HL-60 (cell line): ENCODE results near the gene NUCB1.

Source experiments
- DNase-seq, 2 experiments: peaks; one replicate each; pipeline ENCODE4 v3.0.0-alpha.2; 2010 to 2020; ENCODE audit warnings: low read depth in 1 of 2, low spot score in 1 of 2
- H3K27ac ChIP-seq: fragments of 250-450 bp; sonication (Bioruptor Pico); replicated peaks from 2 replicates; pipeline ENCODE4 v1.5.1; 2020; ENCODE audit warnings: mild to moderate bottlenecking, moderate library complexity
- H3K27me3 ChIP-seq: fragments of 250-450 bp; sonication (Bioruptor Pico); 2 replicates; pipeline ENCODE4 v1.5.1; 2021; ENCODE audit warnings: mild to moderate bottlenecking, moderate library complexity; ENCODE audit not compliant: insufficient read depth, poor library complexity, severe bottlenecking
- H3K4me3 ChIP-seq: replicated peaks from 2 replicates; pipeline ENCODE4 v1.5.1; 2011; ENCODE audit warnings: mild to moderate bottlenecking, control low read depth, low read length; ENCODE audit not compliant: insufficient read depth
- GABPA ChIP-seq: IDR thresholded peaks from 2 replicates; pipeline ENCODE4 v1.6.1; 2012; ENCODE audit warnings: low read depth
- POLR2AphosphoS5 ChIP-seq: IDR thresholded peaks from 2 replicates; pipeline ENCODE4 v1.6.1; 2012; ENCODE audit warnings: low read depth
- SPI1 ChIP-seq: IDR thresholded peaks from 2 replicates; pipeline ENCODE4 v1.6.1; 2012; ENCODE audit warnings: low read depth, mild to moderate bottlenecking, borderline replicate concordance
- TF ChIP-seq, protein P1 (sequence below): IDR thresholded peaks from 2 replicates; pipeline ENCODE4 v1.6.1; 2012; ENCODE audit warnings: low read depth; ENCODE audit not compliant: insufficient replicate concordance
- TF ChIP-seq, protein P2 (sequence below): IDR thresholded peaks from one replicate; pipeline ENCODE4 v1.5.1; 2011; ENCODE audit warnings: low read length, control low read depth, inconsistent platforms; ENCODE audit not compliant: insufficient read depth

NUCB1 gene

DNA sequence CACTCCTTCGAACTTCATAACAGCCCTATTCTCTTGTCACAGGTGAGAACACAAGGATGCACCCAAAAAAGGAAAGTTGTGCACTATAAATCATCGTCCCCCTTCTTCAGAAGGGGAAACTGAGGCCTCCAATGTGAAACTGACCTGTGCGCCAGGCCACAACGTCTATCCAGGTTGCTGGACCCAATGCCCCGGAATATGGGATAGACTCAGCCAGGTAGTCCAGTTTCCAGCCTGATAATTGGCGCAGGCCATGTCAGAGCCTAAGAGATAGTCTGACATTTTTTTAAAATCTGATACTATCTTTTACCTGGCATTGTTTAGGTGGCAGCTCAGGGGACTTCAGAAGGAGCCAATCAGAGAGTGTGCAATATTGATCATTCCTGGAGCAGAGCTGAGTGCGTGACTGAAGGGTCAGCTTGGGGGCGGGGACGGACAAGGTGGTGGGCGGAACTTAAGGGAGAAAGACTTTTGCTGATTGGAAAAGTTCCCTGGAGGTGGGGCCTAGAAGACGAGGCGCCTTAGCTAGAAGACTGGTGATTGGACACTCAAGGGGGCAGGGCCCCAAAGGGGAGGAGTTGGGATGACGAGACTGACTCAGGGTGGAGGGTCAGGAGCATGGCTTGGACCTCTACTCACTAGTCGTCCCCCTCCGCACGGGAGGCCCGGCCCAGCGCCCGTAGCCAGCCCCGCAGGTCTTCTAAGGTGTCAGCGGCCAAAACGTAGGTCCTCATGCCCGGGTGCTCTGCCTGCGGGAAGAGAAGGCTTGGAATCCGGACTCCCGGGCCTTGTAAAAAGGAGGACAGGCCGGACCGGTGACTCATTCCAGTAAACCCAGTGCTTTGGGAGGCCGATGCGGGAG lies 40.2 kb upstream of the NUCB1 start:
- Histone ChIP-seq H3K27me3 (no peaks in the 10 kb centered on the region), H3K4me3 (no peak overlapping the region), H3K27ac (no peak overlapping the region)
- DNase-seq = no peak
- TF ChIP-seq, protein P1, sequence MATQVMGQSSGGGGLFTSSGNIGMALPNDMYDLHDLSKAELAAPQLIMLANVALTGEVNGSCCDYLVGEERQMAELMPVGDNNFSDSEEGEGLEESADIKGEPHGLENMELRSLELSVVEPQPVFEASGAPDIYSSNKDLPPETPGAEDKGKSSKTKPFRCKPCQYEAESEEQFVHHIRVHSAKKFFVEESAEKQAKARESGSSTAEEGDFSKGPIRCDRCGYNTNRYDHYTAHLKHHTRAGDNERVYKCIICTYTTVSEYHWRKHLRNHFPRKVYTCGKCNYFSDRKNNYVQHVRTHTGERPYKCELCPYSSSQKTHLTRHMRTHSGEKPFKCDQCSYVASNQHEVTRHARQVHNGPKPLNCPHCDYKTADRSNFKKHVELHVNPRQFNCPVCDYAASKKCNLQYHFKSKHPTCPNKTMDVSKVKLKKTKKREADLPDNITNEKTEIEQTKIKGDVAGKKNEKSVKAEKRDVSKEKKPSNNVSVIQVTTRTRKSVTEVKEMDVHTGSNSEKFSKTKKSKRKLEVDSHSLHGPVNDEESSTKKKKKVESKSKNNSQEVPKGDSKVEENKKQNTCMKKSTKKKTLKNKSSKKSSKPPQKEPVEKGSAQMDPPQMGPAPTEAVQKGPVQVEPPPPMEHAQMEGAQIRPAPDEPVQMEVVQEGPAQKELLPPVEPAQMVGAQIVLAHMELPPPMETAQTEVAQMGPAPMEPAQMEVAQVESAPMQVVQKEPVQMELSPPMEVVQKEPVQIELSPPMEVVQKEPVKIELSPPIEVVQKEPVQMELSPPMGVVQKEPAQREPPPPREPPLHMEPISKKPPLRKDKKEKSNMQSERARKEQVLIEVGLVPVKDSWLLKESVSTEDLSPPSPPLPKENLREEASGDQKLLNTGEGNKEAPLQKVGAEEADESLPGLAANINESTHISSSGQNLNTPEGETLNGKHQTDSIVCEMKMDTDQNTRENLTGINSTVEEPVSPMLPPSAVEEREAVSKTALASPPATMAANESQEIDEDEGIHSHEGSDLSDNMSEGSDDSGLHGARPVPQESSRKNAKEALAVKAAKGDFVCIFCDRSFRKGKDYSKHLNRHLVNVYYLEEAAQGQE = no peak
- TF ChIP-seq, protein P2, sequence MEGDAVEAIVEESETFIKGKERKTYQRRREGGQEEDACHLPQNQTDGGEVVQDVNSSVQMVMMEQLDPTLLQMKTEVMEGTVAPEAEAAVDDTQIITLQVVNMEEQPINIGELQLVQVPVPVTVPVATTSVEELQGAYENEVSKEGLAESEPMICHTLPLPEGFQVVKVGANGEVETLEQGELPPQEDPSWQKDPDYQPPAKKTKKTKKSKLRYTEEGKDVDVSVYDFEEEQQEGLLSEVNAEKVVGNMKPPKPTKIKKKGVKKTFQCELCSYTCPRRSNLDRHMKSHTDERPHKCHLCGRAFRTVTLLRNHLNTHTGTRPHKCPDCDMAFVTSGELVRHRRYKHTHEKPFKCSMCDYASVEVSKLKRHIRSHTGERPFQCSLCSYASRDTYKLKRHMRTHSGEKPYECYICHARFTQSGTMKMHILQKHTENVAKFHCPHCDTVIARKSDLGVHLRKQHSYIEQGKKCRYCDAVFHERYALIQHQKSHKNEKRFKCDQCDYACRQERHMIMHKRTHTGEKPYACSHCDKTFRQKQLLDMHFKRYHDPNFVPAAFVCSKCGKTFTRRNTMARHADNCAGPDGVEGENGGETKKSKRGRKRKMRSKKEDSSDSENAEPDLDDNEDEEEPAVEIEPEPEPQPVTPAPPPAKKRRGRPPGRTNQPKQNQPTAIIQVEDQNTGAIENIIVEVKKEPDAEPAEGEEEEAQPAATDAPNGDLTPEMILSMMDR = no peak
- TF ChIP-seq GABPA (no peak), SPI1 (no peak), POLR2AphosphoS5 (no peak)

DNA sequence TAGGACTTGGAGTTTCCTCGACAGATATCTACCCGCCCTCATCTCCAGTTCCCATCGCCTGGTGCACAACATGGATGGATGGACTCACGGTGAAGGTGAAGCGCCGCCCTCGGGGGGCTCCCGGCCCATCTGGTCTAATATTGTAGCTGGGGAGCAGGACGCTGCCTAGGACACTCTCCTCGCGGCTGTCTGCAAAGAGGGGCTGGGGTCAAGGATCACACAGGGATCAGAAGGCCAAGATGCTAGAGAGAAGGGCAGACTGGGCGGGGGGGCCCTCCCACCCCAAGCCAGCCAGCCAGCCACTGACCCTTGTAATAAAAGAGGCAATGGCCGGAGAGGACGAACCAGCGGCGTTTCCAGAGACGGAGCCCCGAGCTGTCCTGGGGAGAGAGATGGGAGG lies 38.8 kb upstream of the NUCB1 start:
- no peak overlapping the region for H3K4me3 ChIP-seq
- H3K27me3 ChIP-seq = no peaks in the 10 kb centered on the region
- no peak overlapping the region for H3K27ac ChIP-seq
- TF ChIP-seq POLR2AphosphoS5 (no peak), GABPA (no peak), SPI1 (no peak)
- TF ChIP-seq, protein P1 = no peak
- TF ChIP-seq, protein P2 = no peak
- no peak for DNase-seq

DNA sequence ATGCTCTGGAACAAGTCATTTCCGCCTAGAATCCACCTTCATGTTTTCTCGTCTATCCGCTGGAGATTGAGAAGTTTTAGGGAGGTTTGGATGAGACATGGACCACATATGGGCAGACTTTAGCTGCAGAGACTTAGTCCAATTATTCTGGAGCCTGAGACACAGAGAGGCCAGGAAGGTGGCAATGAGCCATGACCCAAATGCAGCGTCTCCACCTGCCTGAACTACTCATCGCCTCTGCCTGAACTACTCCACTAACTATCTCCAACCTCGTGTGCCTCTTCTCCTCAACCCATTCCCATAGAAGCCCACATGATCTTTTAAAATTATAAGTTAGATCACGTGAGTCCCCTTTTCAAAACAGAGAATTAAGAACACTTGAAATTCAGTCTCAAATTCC lies 37.3 kb upstream of the NUCB1 start:
- no peaks in the 10 kb centered on the region for H3K27me3 ChIP-seq
- no peak for DNase-seq
- TF ChIP-seq, protein P1 = no peak
- TF ChIP-seq, protein P2 = no peak
- no peak overlapping the region for H3K27ac ChIP-seq
- H3K4me3 ChIP-seq = no peak overlapping the region
